H1 (cell line): ENCODE results near the gene RAD50. TPM values are rescaled to one million over a fixed set of nuclear protein-coding genes. Genes with fewer than 3 reads are reported as not detected.

ENCODE experiments used
- CTCF ChIA-PET: fragments of 300-600 bp; sonication (Branson Sonifier 250); formaldehyde crosslinking; loops from one replicate; lab custom pipeline; 2021; ENCODE audit not compliant: partially characterized antibody; lab: Charles Lee
- POLR2A ChIA-PET: fragments of 300-600 bp; sonication (Branson Sonifier 250); formaldehyde crosslinking; loops from one replicate; lab custom pipeline; 2021; ENCODE audit warnings: inconsistent platforms; ENCODE audit not compliant: partially characterized antibody; lab: Charles Lee
- DNase-seq, 2 experiments: peaks; one replicate each; pipeline versions ENCODE4 v3.0.0 to v3.0.0-alpha.2; 2010 to 2022; ENCODE audit warnings: low spot score in 2 of 2, low read depth in 1 of 2, mixed read lengths in 1 of 2
- FAIRE-seq: peaks from 2 replicates; lab custom pipeline; 2011; peaks lifted over from hg19 to GRCh38; lab: Jason Lieb, UNC
- H2AFZ ChIP-seq: 2 replicates; pipeline ENCODE4 v1.8.1; 2012; ENCODE audit warnings: low read length, inconsistent platforms
- H2AK5ac ChIP-seq: 2 replicates; pipeline ENCODE4 v1.6.1; 2013; ENCODE audit warnings: low read depth, low read length
- H2BK120ac ChIP-seq: replicated peaks from 2 replicates; pipeline ENCODE3; 2013; ENCODE audit warnings: low read depth, low read length, inconsistent platforms
- H2BK12ac ChIP-seq: 2 replicates; pipeline ENCODE4 v1.6.1; 2013; ENCODE audit warnings: low read depth, low read length
- H2BK15ac ChIP-seq: 2 replicates; pipeline ENCODE4 v1.6.1; 2013; ENCODE audit warnings: low read length
- H2BK20ac ChIP-seq: 2 replicates; pipeline ENCODE4 v1.6.1; 2013; ENCODE audit warnings: low read length
- H2BK5ac ChIP-seq: 2 replicates; pipeline ENCODE4 v1.6.1; 2013; ENCODE audit warnings: low read depth, low read length
- H3K14ac ChIP-seq: 2 replicates; pipeline ENCODE4 v1.6.1; 2013; ENCODE audit warnings: inconsistent platforms; ENCODE audit not compliant: insufficient read length
- H3K18ac ChIP-seq: 2 replicates; pipeline ENCODE4 v1.6.1; 2013; ENCODE audit warnings: low read length; ENCODE audit errors: extremely low read depth
- H3K23ac ChIP-seq: 2 replicates; pipeline ENCODE4 v1.6.1; 2013; ENCODE audit warnings: inconsistent platforms; ENCODE audit not compliant: insufficient read length
- H3K23me2 ChIP-seq: 2 replicates; pipeline ENCODE4 v1.6.1; 2013; ENCODE audit warnings: low read depth, low read length
- H3K27ac ChIP-seq: 2 replicates; pipeline ENCODE4 v1.6.1; 2011; ENCODE audit warnings: low read depth, low read length, inconsistent platforms
- H3K27me3 ChIP-seq, 4 experiments: replicated peaks in 1 of 4; 1 replicate in 1 of 4; 2 replicates in 3 of 4; pipeline versions ENCODE4 v1.6.1 to v1.8.1; 2011 to 2013; ENCODE audit warnings: low read length in 3 of 4, mild to moderate bottlenecking in 3 of 4, inconsistent platforms in 2 of 4, mixed read lengths in 2 of 4, moderate library complexity in 1 of 4; ENCODE audit not compliant: control insufficient read depth in 3 of 4, insufficient read depth in 3 of 4; ENCODE audit errors: extremely low read depth in 1 of 4
- H3K36me3 ChIP-seq, 4 experiments: 2 replicates each; pipeline versions ENCODE4 v1.6.1 to v1.8.1; 2011 to 2013; ENCODE audit warnings: mild to moderate bottlenecking in 4 of 4, low read length in 3 of 4, moderate library complexity in 2 of 4, control low read depth in 1 of 4, inconsistent platforms in 1 of 4; ENCODE audit not compliant: insufficient read depth in 4 of 4, control insufficient read depth in 2 of 4
- H3K4ac ChIP-seq: replicated peaks from 2 replicates; pipeline ENCODE3; 2013; ENCODE audit warnings: low read length, low read depth, mixed read lengths, inconsistent platforms; ENCODE audit not compliant: insufficient read length
- H3K4me1 ChIP-seq, 4 experiments: replicated peaks in 1 of 4; 1 replicate in 1 of 4; 2 replicates in 3 of 4; pipeline versions ENCODE4 v1.6.1 to v1.8.1; 2011 to 2013; ENCODE audit warnings: low read length in 3 of 4, inconsistent platforms in 2 of 4, mixed read lengths in 1 of 4; ENCODE audit not compliant: insufficient read depth in 4 of 4, control insufficient read depth in 3 of 4
- H3K4me2 ChIP-seq, 2 experiments: 2 replicates each; pipeline versions ENCODE4 v1.6.1 to v1.8.1; 2011 to 2013; ENCODE audit warnings: low read depth in 2 of 2, low read length in 2 of 2, control low read depth in 1 of 2, inconsistent platforms in 1 of 2, mild to moderate bottlenecking in 1 of 2; ENCODE audit not compliant: insufficient read depth in 1 of 2
- H3K4me3 ChIP-seq, 4 experiments: fragments of 200-600, 300-600 bp in 1 of 4; sonication (generic), shearing (Covaris generic), sonication (Bioruptor Twin) in 1 of 4; 2 replicates each; pipeline versions ENCODE4 v1.5.1 to v1.8.1; 2011 to 2016; ENCODE audit warnings: low read length in 4 of 4, low read depth in 3 of 4, control low read depth in 2 of 4, inconsistent platforms in 2 of 4, mild to moderate bottlenecking in 2 of 4, mixed read lengths in 1 of 4, moderate library complexity in 1 of 4; ENCODE audit not compliant: insufficient read depth in 2 of 4; ENCODE audit errors: extremely low read depth in 1 of 4
- H3K56ac ChIP-seq: replicated peaks from 2 replicates; pipeline ENCODE3; 2013; ENCODE audit warnings: low read depth, mild to moderate bottlenecking, mixed read lengths, low read length, inconsistent platforms; ENCODE audit not compliant: insufficient read length
- H3K79me1 ChIP-seq: 2 replicates; pipeline ENCODE4 v1.6.1; 2013; ENCODE audit warnings: low read depth, low read length, control low read depth
- H3K79me2 ChIP-seq, 2 experiments: 2 replicates each; pipeline versions ENCODE4 v1.6.1 to v1.8.1; 2012 to 2013; ENCODE audit warnings: low read length in 2 of 2, mild to moderate bottlenecking in 2 of 2, inconsistent platforms in 1 of 2; ENCODE audit not compliant: insufficient read depth in 2 of 2, control insufficient read depth in 1 of 2
- H3K9ac ChIP-seq, 4 experiments: replicated peaks in 1 of 4; 1 replicate in 1 of 4; 2 replicates in 3 of 4; pipeline versions ENCODE4 v1.6.1 to v1.8.1; 2011 to 2013; ENCODE audit warnings: low read depth in 3 of 4, low read length in 3 of 4, control low read depth in 2 of 4, mild to moderate bottlenecking in 2 of 4, moderate library complexity in 2 of 4, inconsistent platforms in 1 of 4; ENCODE audit errors: extremely low read depth in 1 of 4
- H3K9me3 ChIP-seq, 2 experiments: 2 replicates each; pipeline versions ENCODE4 v1.6.1 to v1.8.1; 2012 to 2013; ENCODE audit warnings: mild to moderate bottlenecking in 2 of 2, moderate library complexity in 2 of 2, control low read depth in 1 of 2, inconsistent platforms in 1 of 2, low read depth in 1 of 2, low read length in 1 of 2, mixed read lengths in 1 of 2; ENCODE audit not compliant: insufficient read depth in 2 of 2
- H4K20me1 ChIP-seq, 2 experiments: replicated peaks in 1 of 2; 2 replicates each; pipeline versions ENCODE3 to v1.8.1; 2011 to 2013; ENCODE audit warnings: inconsistent platforms in 2 of 2, low read length in 2 of 2, mild to moderate bottlenecking in 1 of 2; ENCODE audit not compliant: insufficient read depth in 2 of 2, control insufficient read depth in 1 of 2
- H4K5ac ChIP-seq: 2 replicates; pipeline ENCODE4 v1.6.1; 2013; ENCODE audit warnings: low read length, low read depth, mixed read lengths, inconsistent platforms; ENCODE audit not compliant: insufficient read length
- H4K8ac ChIP-seq: 2 replicates; pipeline ENCODE4 v1.8.0; 2013; ENCODE audit warnings: mild to moderate bottlenecking, moderate library complexity, low read length, inconsistent platforms; ENCODE audit not compliant: insufficient read depth; ENCODE audit errors: extremely low read depth
- H4K91ac ChIP-seq: replicated peaks from 2 replicates; pipeline ENCODE3; 2013; ENCODE audit warnings: low read length, mixed read lengths, inconsistent platforms; ENCODE audit not compliant: insufficient read length
- CBX8 ChIP-seq: fragments of 300-800, 300-1000 bp; sonication (generic); IDR thresholded peaks from 2 replicates; pipeline ENCODE4 v1.7.1; 2016; ENCODE audit warnings: low read depth, low read length, borderline replicate concordance
- CHD1 ChIP-seq: IDR thresholded peaks from 2 replicates; pipeline ENCODE4 v1.6.1; 2012; ENCODE audit warnings: low read depth, low read length, improper control_type of control experiment
- GABPA ChIP-seq: IDR thresholded peaks from 2 replicates; pipeline ENCODE4 v1.6.1; 2011; ENCODE audit warnings: mild to moderate bottlenecking, low read length, moderate library complexity, borderline replicate concordance; ENCODE audit not compliant: insufficient read depth
- KDM5A ChIP-seq: fragments of 200-600 bp; IDR thresholded peaks from 2 replicates; pipeline ENCODE4 v1.7.1; 2012; ENCODE audit warnings: mild to moderate bottlenecking, low read length, inconsistent platforms, mixed read lengths
- MAX ChIP-seq: IDR thresholded peaks from 2 replicates; pipeline ENCODE4 v1.6.1; 2012; ENCODE audit warnings: inconsistent platforms
- polyA plus RNA-seq, 7 experiments: library from polyadenylated mRNA; depleted of rRNA in 3 of 7; stranded (reverse) in 5 of 7; unstranded in 2 of 7; fragments of >200 nt in 5 of 7; fragments of 200-250 nt in 2 of 7; gene quantifications; 1 replicate in 5 of 7; 2 replicates in 1 of 7; 4 replicates in 1 of 7; pipeline versions ENCODE4 v1.2.1 to v1.2.3, GENCODE V29; 2011 to 2013; ENCODE audit warnings: missing spikeins in 2 of 7, mixed read lengths in 2 of 7
- total RNA-seq: library from RNA; stranded (reverse); fragmentation: NEBNext Ultra II Directional; extraction: Animal tissue kit (Norgen Biotek cat#: 25700); gene quantifications from 2 replicates; pipeline ENCODE4 v1.2.1, GENCODE V29; 2021

RAD50 gene
- total and polyA plus RNA-seq, 2 of the 8 experiments (the other 6 are each of a cell fraction or from before 2014, with no cell fraction given) = 10.1 to 39.4 TPM

GRCh38 chr5:132644177-132644576 is 87.4 kb downstream of the RAD50 start:
- no peak overlapping the region for H2BK12ac ChIP-seq
- no peak for FAIRE-seq

More at GRCh38 chr5:132644177-132644576, 87.4 kb downstream of the RAD50 start:
- Histone ChIP-seq H3K9me3 (peaks cover 5 to 6% of the 10 kb centered on the region in 2 experiments; a peak in 3 of 4 replicates), H2BK120ac (no peak overlapping the region), H4K8ac (no peak overlapping the region), H3K36me3 (peaks cover 0 to 22% (median 13%) of the 10 kb centered on the region in 4 experiments; a peak in 7 of 8 replicates), H4K91ac (no peak overlapping the region), H2AK5ac (no peak overlapping the region), H3K4me1 (peaks cover 0 to 5% (median under 1%) of the 10 kb centered on the region in 4 experiments; a peak in 2 of 7 replicates), H3K4me3 (no peak overlapping the region), H2BK20ac (no peak overlapping the region), H4K20me1 (no peaks in the 10 kb centered on the region), H3K23ac (no peak overlapping the region), H3K27ac (no peak overlapping the region), H3K79me1 (no peaks in the 10 kb centered on the region), H3K56ac (no peak overlapping the region), H3K23me2 (no peaks in the 10 kb centered on the region), H2AFZ (no peak overlapping the region), H3K79me2 (no peaks in the 10 kb centered on the region), H4K5ac (no peak overlapping the region), H3K4ac (no peak overlapping the region), H3K4me2 (peak overlapping the region in 1 of 2 experiments; percentile 3; a peak in 1 of 4 replicates), H3K14ac (no peak overlapping the region), H3K9ac (peak overlapping the region in 1 of 4 experiments; percentile 37; a peak in 2 of 7 replicates), H3K27me3 (no peaks in the 10 kb centered on the region), H2BK5ac (no peak overlapping the region), H2BK15ac (no peak overlapping the region), H3K18ac (no peak overlapping the region)
- ChIA-PET POLR2A (interaction anchor here (0.9 kb wide), 1 partner anchor 113 kb away, joined by 3 read pairs; no protein-coding TSS in a partner anchor), CTCF (interaction anchor here (1.4 kb wide), 2 partner anchors 31 to 118 kb away, joined by 4 to 5 read pairs; no protein-coding TSS in a partner anchor)
- DNase-seq = no peak
- TF ChIP-seq CHD1 (no peak), KDM5A (no peak), MAX (no peak), GABPA (no peak), CBX8 (no peak)
